ENCODE results near the gene GPS2. TPM values are rescaled to one million over a fixed set of nuclear protein-coding genes. Genes with fewer than 3 reads are reported as not detected.

GPS2 gene
- 58.1 TPM for polyA plus RNA-seq (2013, experiment 1 of 2)
- 57.8 TPM for polyA plus RNA-seq (2013, experiment 2 of 2)

- H2AK5ac ChIP-seq (ENCODE audit: low read length): no peak within 1 kb of the TSS
- H3K56ac ChIP-seq (ENCODE audit: low read length): peak within 1 kb of the TSS; percentile 93
- H3K4me1 ChIP-seq (ENCODE audit: control insufficient read depth, low read depth, low read length): peaks cover 3% of the 10 kb centered on the region
- peak within 1 kb of the TSS; percentile 69 for H3K4me2 ChIP-seq (ENCODE audit: low read length)
- no peak within 1 kb of the TSS for H4K8ac ChIP-seq (ENCODE audit: low read depth, low read length)
- H3K36me3 ChIP-seq (ENCODE audit: control insufficient read depth, insufficient read depth, low read length): peaks cover 17% of the 10 kb centered on the region
- H2BK5ac ChIP-seq (ENCODE audit: low read length): no peak within 1 kb of the TSS
- H2BK15ac ChIP-seq (replicated peaks; ENCODE audit: low read depth): no peak within 1 kb of the TSS
- peak within 1 kb of the TSS; percentile 74 for H3K4me3 ChIP-seq (ENCODE audit: low read length)
- H3K79me2 ChIP-seq (ENCODE audit: control insufficient read depth, insufficient read depth, low read length): peaks cover 19% of the 10 kb centered on the region
- H4K5ac ChIP-seq (ENCODE audit: low read length): no peak within 1 kb of the TSS
- WGBS (ENCODE audit: extremely low coverage, insufficient coverage, low lambda C conversion rate): no CpG with 5 or more reads among the region's 95 CpGs
- H3K27me3 ChIP-seq (ENCODE audit: insufficient read depth, low read length, poor library complexity): no peaks in the 10 kb centered on the region
- H3K4ac ChIP-seq (ENCODE audit: low read depth, low read length): no peak within 1 kb of the TSS
- peak within 1 kb of the TSS; percentile 56 for H3K23ac ChIP-seq (ENCODE audit: low read length)
- H3K79me1 ChIP-seq (ENCODE audit: low read length): peaks cover 18% of the 10 kb centered on the region
- H3K18ac ChIP-seq (ENCODE audit: low read length): peak within 1 kb of the TSS; percentile 62
- H3K9ac ChIP-seq (ENCODE audit: low read length): peak within 1 kb of the TSS; percentile 72
- peak; percentile 92 for DNase-seq
- peak within 1 kb of the TSS; percentile 79 for H3K27ac ChIP-seq (ENCODE audit: low read depth, low read length)
- H2BK120ac ChIP-seq (ENCODE audit: low read depth, low read length): no peak within 1 kb of the TSS
Observed at GRCh38 chr17:7314719-7315569, at the start of gene GPS2. Gene GPS2, minus strand, starts transcription at chr17:7315360. Its CDS starts 308 bp downstream, at chr17:7315052.

- no peaks in the 10 kb centered on the region for H3K36me3 ChIP-seq (ENCODE audit: control insufficient read depth, insufficient read depth, low read length)
- no peak overlapping the region for H3K18ac ChIP-seq (ENCODE audit: low read length)
- H3K4me2 ChIP-seq (ENCODE audit: low read length): no peak overlapping the region
- H3K9ac ChIP-seq (ENCODE audit: low read length): no peak overlapping the region
- no peaks in the 10 kb centered on the region for H3K79me2 ChIP-seq (ENCODE audit: control insufficient read depth, insufficient read depth, low read length)
- no peak overlapping the region for H4K5ac ChIP-seq (ENCODE audit: low read length)
- H3K27ac ChIP-seq (ENCODE audit: low read depth, low read length): no peak overlapping the region
- no CpG with 5 or more reads among the region's 6 CpGs for WGBS (ENCODE audit: extremely low coverage, insufficient coverage, low lambda C conversion rate)
- H3K4me1 ChIP-seq (ENCODE audit: control insufficient read depth, low read depth, low read length): no peaks in the 10 kb centered on the region
- no peaks in the 10 kb centered on the region for H3K27me3 ChIP-seq (ENCODE audit: insufficient read depth, low read length, poor library complexity)
- H2BK5ac ChIP-seq (ENCODE audit: low read length): no peak overlapping the region
- H3K56ac ChIP-seq (ENCODE audit: low read length): no peak overlapping the region
- H2AK5ac ChIP-seq (ENCODE audit: low read length): no peak overlapping the region
- no peak overlapping the region for H3K4ac ChIP-seq (ENCODE audit: low read depth, low read length)
- H2BK120ac ChIP-seq (ENCODE audit: low read depth, low read length): no peak overlapping the region
- no peak overlapping the region for H3K23ac ChIP-seq (ENCODE audit: low read length)
- H4K8ac ChIP-seq (ENCODE audit: low read depth, low read length): no peak overlapping the region
- DNase-seq: no peak
- no peaks in the 10 kb centered on the region for H3K79me1 ChIP-seq (ENCODE audit: low read length)
- H3K4me3 ChIP-seq (ENCODE audit: low read length): no peak overlapping the region
- H2BK15ac ChIP-seq (replicated peaks; ENCODE audit: low read depth): no peak overlapping the region
Observed at GRCh38 chr17:7363311-7363710, 48.2 kb upstream of the GPS2 start.

GRCh38 chr17:7361906-7362305 is 46.7 kb upstream of the GPS2 start:
- H2BK120ac ChIP-seq (ENCODE audit: low read depth, low read length): no peak overlapping the region
- no peak overlapping the region for H4K5ac ChIP-seq (ENCODE audit: low read length)
- no peak overlapping the region for H2BK5ac ChIP-seq (ENCODE audit: low read length)
- no peaks in the 10 kb centered on the region for H3K79me2 ChIP-seq (ENCODE audit: control insufficient read depth, insufficient read depth, low read length)
- H3K56ac ChIP-seq (ENCODE audit: low read length): no peak overlapping the region
- H3K4me2 ChIP-seq (ENCODE audit: low read length): no peak overlapping the region
- H2BK15ac ChIP-seq (replicated peaks; ENCODE audit: low read depth): no peak overlapping the region
- no peaks in the 10 kb centered on the region for H3K4me1 ChIP-seq (ENCODE audit: control insufficient read depth, low read depth, low read length)
- H3K23ac ChIP-seq (ENCODE audit: low read length): no peak overlapping the region
- no peak overlapping the region for H3K4me3 ChIP-seq (ENCODE audit: low read length)
- no peaks in the 10 kb centered on the region for H3K36me3 ChIP-seq (ENCODE audit: control insufficient read depth, insufficient read depth, low read length)
- H3K4ac ChIP-seq (ENCODE audit: low read depth, low read length): no peak overlapping the region
- H3K18ac ChIP-seq (ENCODE audit: low read length): no peak overlapping the region
- no peak overlapping the region for H4K8ac ChIP-seq (ENCODE audit: low read depth, low read length)
- DNase-seq: no peak
- WGBS (ENCODE audit: extremely low coverage, insufficient coverage, low lambda C conversion rate): no CpG with 5 or more reads among the region's 3 CpGs
- H3K79me1 ChIP-seq (ENCODE audit: low read length): no peaks in the 10 kb centered on the region
- H3K27me3 ChIP-seq (ENCODE audit: insufficient read depth, low read length, poor library complexity): no peaks in the 10 kb centered on the region
- H3K9ac ChIP-seq (ENCODE audit: low read length): no peak overlapping the region
- H2AK5ac ChIP-seq (ENCODE audit: low read length): no peak overlapping the region
- H3K27ac ChIP-seq (ENCODE audit: low read depth, low read length): no peak overlapping the region

- no peak overlapping the region for H2BK5ac ChIP-seq (ENCODE audit: low read length)
- no CpG with 5 or more reads among the region's 2 CpGs for WGBS (ENCODE audit: extremely low coverage, insufficient coverage, low lambda C conversion rate)
- H3K4me2 ChIP-seq (ENCODE audit: low read length): no peak overlapping the region
- no peak overlapping the region for H3K4me3 ChIP-seq (ENCODE audit: low read length)
- H3K9ac ChIP-seq (ENCODE audit: low read length): no peak overlapping the region
- no peak overlapping the region for H3K18ac ChIP-seq (ENCODE audit: low read length)
- H2BK120ac ChIP-seq (ENCODE audit: low read depth, low read length): no peak overlapping the region
- no peak overlapping the region for H2BK15ac ChIP-seq (replicated peaks; ENCODE audit: low read depth)
- H3K4me1 ChIP-seq (ENCODE audit: control insufficient read depth, low read depth, low read length): no peaks in the 10 kb centered on the region
- no peaks in the 10 kb centered on the region for H3K79me1 ChIP-seq (ENCODE audit: low read length)
- no peak overlapping the region for H4K8ac ChIP-seq (ENCODE audit: low read depth, low read length)
- no peak overlapping the region for H4K5ac ChIP-seq (ENCODE audit: low read length)
- DNase-seq: no peak
- no peak overlapping the region for H3K4ac ChIP-seq (ENCODE audit: low read depth, low read length)
- no peak overlapping the region for H3K27ac ChIP-seq (ENCODE audit: low read depth, low read length)
- H3K79me2 ChIP-seq (ENCODE audit: control insufficient read depth, insufficient read depth, low read length): no peaks in the 10 kb centered on the region
- no peaks in the 10 kb centered on the region for H3K27me3 ChIP-seq (ENCODE audit: insufficient read depth, low read length, poor library complexity)
- H3K56ac ChIP-seq (ENCODE audit: low read length): no peak overlapping the region
- no peak overlapping the region for H2AK5ac ChIP-seq (ENCODE audit: low read length)
- no peak overlapping the region for H3K23ac ChIP-seq (ENCODE audit: low read length)
- no peaks in the 10 kb centered on the region for H3K36me3 ChIP-seq (ENCODE audit: control insufficient read depth, insufficient read depth, low read length)
Observed at GRCh38 chr17:7357381-7357780, 42.2 kb upstream of the GPS2 start.

GRCh38 chr17:7356756-7357155 is 41.6 kb upstream of the GPS2 start:
- Histone ChIP-seq H3K79me1 (ENCODE audit: low read length) (no peaks in the 10 kb centered on the region), H4K8ac (ENCODE audit: low read depth, low read length) (no peak overlapping the region), H2BK5ac (ENCODE audit: low read length) (no peak overlapping the region), H3K79me2 (ENCODE audit: control insufficient read depth, insufficient read depth, low read length) (no peaks in the 10 kb centered on the region), H3K4me1 (ENCODE audit: control insufficient read depth, low read depth, low read length) (no peaks in the 10 kb centered on the region), H3K9ac (ENCODE audit: low read length) (no peak overlapping the region), H3K4ac (ENCODE audit: low read depth, low read length) (no peak overlapping the region), H2BK120ac (ENCODE audit: low read depth, low read length) (no peak overlapping the region), H4K5ac (ENCODE audit: low read length) (no peak overlapping the region), H2AK5ac (ENCODE audit: low read length) (no peak overlapping the region), H3K36me3 (ENCODE audit: control insufficient read depth, insufficient read depth, low read length) (no peaks in the 10 kb centered on the region), H3K4me2 (ENCODE audit: low read length) (no peak overlapping the region), H3K27me3 (ENCODE audit: insufficient read depth, low read length, poor library complexity) (no peaks in the 10 kb centered on the region), H3K27ac (ENCODE audit: low read depth, low read length) (no peak overlapping the region), H3K23ac (ENCODE audit: low read length) (no peak overlapping the region), H3K18ac (ENCODE audit: low read length) (no peak overlapping the region), H3K4me3 (ENCODE audit: low read length) (no peak overlapping the region), H3K56ac (ENCODE audit: low read length) (no peak overlapping the region), H2BK15ac (replicated peaks; ENCODE audit: low read depth) (no peak overlapping the region)
- WGBS (ENCODE audit: extremely low coverage, insufficient coverage, low lambda C conversion rate): no CpG with 5 or more reads among the region's 8 CpGs
- DNase-seq: no peak
